Measurements from ENCODE around the gene ANKRD10. TPM values are rescaled to one million over a fixed set of nuclear protein-coding genes. Genes with fewer than 3 reads are reported as not detected.
A peak's percentile ranks its signal among the peaks of the same experiment; 100 is the strongest.

The ANKRD10 gene
- total RNA-seq (2014; rRNA removed; shearing (Covaris generic)) (34.1 and 39.9 TPM in 2 replicates), polyA plus RNA-seq (2016; fragmentation: Nextera tagmentation; extraction: Ambion mirVana) (33.4 and 42.7 TPM in 2 replicates)

- H3K4me2 ChIP-seq (ENCODE audit: unreplicated experiment), result peak within 1 kb of the TSS; percentile 96
- in situ Hi-C loops (cut with MboI), result no loop called here
- H3K9ac ChIP-seq, result peak within 1 kb of the TSS; percentile 94
- H2AFZ ChIP-seq, result peak within 1 kb of the TSS; percentile 82
- 1% methylated on average over 19 to 48 of the region's 81 CpGs for WGBS, 2 experiments (ENCODE audit: low coverage in 1 of 2, low lambda C conversion rate in 2 of 2, missing lambda C conversion rate in 2 of 2)
- peaks cover 38% of the 10 kb centered on the region for H3K79me2 ChIP-seq (ENCODE audit: insufficient read depth)
- DNase-seq, result peak; percentile 99
- H3K4me3 ChIP-seq, result peak within 1 kb of the TSS; percentile 87
- no peak for TF ChIP-seq EZH2phosphoT487 (IDR thresholded peaks at IDR 0.05; ENCODE audit: insufficient read depth, low read depth)
- TF ChIP-seq EZH2 (IDR thresholded peaks at IDR 0.05; ENCODE audit: insufficient read depth, poor library complexity, severe bottlenecking), result no peak
- H3K27me3 ChIP-seq (replicated peaks; ENCODE audit: insufficient read depth), result no peaks in the 10 kb centered on the region
- peaks cover 39% of the 10 kb centered on the region for H3F3A ChIP-seq (ENCODE audit: insufficient read depth)
- H3K36me3 ChIP-seq (ENCODE audit: low read depth), result no peaks in the 10 kb centered on the region
- H3K27ac ChIP-seq, result peak within 1 kb of the TSS; percentile 96
- no peaks in the 10 kb centered on the region for H3K9me3 ChIP-seq (ENCODE audit: low read depth)
- H4K20me1 ChIP-seq (ENCODE audit: insufficient read depth), result peaks cover 11% of the 10 kb centered on the region
- peaks cover 34% of the 10 kb centered on the region for H3K4me1 ChIP-seq (ENCODE audit: insufficient read depth)
- H3K9me2 ChIP-seq (ENCODE audit: insufficient read depth), result no peaks in the 10 kb centered on the region
Observed at GRCh38 chr13:110915057-110915873, at the start of gene ANKRD10. Gene ANKRD10, minus strand, starts transcription at chr13:110915069. Its CDS starts 135 bp downstream, at chr13:110914934.

DNA sequence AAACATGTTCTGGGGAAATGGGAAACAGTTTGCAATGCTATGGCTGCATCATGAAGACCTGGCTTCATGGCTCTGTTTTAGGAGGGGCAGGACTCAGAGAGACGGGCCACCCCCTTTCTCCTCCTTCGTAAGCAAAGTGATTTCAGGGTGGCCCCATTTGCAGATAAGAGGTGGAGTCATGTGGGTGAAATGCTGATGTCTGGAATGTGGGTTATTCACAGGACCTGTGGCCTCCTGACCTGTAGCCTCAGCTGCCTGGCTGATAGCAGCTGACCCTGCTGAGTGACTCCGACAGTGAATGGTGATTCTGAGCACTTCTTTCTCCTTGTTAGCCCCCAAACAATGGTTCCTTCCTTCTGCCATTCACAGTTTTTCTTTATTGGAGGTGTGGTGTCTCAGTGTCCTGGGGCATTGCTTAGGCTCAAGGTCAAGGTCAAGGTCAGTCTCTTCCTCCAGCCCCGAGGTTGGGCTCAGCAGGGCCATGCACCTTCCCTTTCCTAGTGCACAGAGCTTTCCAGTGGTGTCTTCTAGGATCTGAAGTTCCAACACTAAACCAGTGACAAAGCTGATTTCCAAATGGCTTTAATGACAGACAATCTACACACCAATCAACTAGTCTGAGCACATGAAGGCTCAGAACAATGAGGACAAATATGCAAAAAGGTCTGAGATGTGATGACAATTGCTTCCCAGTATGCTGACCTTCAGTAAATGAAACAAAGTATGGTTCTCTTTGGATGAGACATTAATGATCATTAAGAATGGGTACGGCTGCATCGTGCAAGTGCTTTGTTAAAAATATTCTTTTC lies 49.6 kb upstream of the ANKRD10 start:
- Histone ChIP-seq H3K9me2 (ENCODE audit: insufficient read depth) (no peaks in the 10 kb centered on the region), H3K9me3 (ENCODE audit: low read depth) (no peaks in the 10 kb centered on the region), H2AFZ (no peak overlapping the region), H3K79me2 (ENCODE audit: insufficient read depth) (no peaks in the 10 kb centered on the region), H3K4me3 (no peak overlapping the region), H3K4me1 (ENCODE audit: insufficient read depth) (no peaks in the 10 kb centered on the region), H3K36me3 (ENCODE audit: low read depth) (no peaks in the 10 kb centered on the region), H3F3A (ENCODE audit: insufficient read depth) (peaks cover 18% of the 10 kb centered on the region), H3K4me2 (ENCODE audit: unreplicated experiment) (no peak overlapping the region), H3K27me3 (replicated peaks; ENCODE audit: insufficient read depth) (no peaks in the 10 kb centered on the region), H3K27ac (0 out of 2 replicates have a peak overlapping the region, but pooled peaks have one; percentile 20), H3K9ac (no peak overlapping the region), H4K20me1 (ENCODE audit: insufficient read depth) (no peaks in the 10 kb centered on the region)
- in situ Hi-C loops (cut with MboI), result no loop called here
- DNase-seq, result no peak
- 45 to 50% methylated on average over 6 of the region's 6 CpGs for WGBS, 2 experiments (ENCODE audit: low coverage in 1 of 2, low lambda C conversion rate in 2 of 2, missing lambda C conversion rate in 2 of 2)
- TF ChIP-seq EZH2phosphoT487 (IDR thresholded peaks at IDR 0.05; ENCODE audit: insufficient read depth, low read depth) (no peak), EZH2 (IDR thresholded peaks at IDR 0.05; ENCODE audit: insufficient read depth, poor library complexity, severe bottlenecking) (no peak)

GRCh38 chr13:110963554-110963970 lies 48.7 kb upstream of the ANKRD10 start:
- no peak for TF ChIP-seq EZH2 (IDR thresholded peaks at IDR 0.05; ENCODE audit: insufficient read depth, poor library complexity, severe bottlenecking)
- no peak overlapping the region for H3K4me2 ChIP-seq (ENCODE audit: unreplicated experiment)
- in situ Hi-C loops (cut with MboI), result no loop called here
- H3K9me3 ChIP-seq (ENCODE audit: low read depth), result no peaks in the 10 kb centered on the region
- H3K9ac ChIP-seq, result no peak overlapping the region
- no peaks in the 10 kb centered on the region for H3K27me3 ChIP-seq (replicated peaks; ENCODE audit: insufficient read depth)
- H3K4me3 ChIP-seq, result no peak overlapping the region
- WGBS, 2 experiments (ENCODE audit: low coverage in 1 of 2, low lambda C conversion rate in 2 of 2, missing lambda C conversion rate in 2 of 2), result 59 to 60% methylated on average over 3 of the region's 3 CpGs
- no peak for DNase-seq
- H2AFZ ChIP-seq, result no peak overlapping the region
- H3F3A ChIP-seq (ENCODE audit: insufficient read depth), result peaks cover 18% of the 10 kb centered on the region
- no peaks in the 10 kb centered on the region for H3K9me2 ChIP-seq (ENCODE audit: insufficient read depth)
- H4K20me1 ChIP-seq (ENCODE audit: insufficient read depth), result no peaks in the 10 kb centered on the region
- H3K36me3 ChIP-seq (ENCODE audit: low read depth), result no peaks in the 10 kb centered on the region
- H3K27ac ChIP-seq, result no peak overlapping the region
- no peaks in the 10 kb centered on the region for H3K79me2 ChIP-seq (ENCODE audit: insufficient read depth)
- no peaks in the 10 kb centered on the region for H3K4me1 ChIP-seq (ENCODE audit: insufficient read depth)

DNA sequence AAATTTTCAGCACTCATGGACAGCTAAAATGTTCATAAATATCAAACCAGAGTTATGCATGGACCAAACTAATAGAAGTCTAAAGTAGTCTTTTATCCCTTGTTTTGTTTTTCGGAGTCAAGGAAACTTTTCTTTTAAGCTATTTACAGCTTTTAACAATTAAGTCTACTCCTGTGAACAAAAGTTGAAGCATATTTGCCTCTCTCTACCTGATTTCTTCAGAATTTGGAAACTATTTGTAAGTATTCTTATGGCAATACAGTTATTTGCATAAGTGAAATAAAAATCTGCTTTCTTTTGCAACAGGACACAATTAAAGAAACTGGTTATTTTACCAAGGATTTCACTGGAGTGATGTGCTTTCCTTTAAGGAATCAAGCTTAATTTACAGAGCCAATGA lies 47.1 kb upstream of the ANKRD10 start:
- no peaks in the 10 kb centered on the region for H3K27me3 ChIP-seq (replicated peaks; ENCODE audit: insufficient read depth)
- WGBS, 2 experiments (ENCODE audit: low coverage in 1 of 2, low lambda C conversion rate in 2 of 2, missing lambda C conversion rate in 2 of 2), result 63 to 75% methylated on average over 1 of the region's 1 CpG
- no peaks in the 10 kb centered on the region for H3K9me3 ChIP-seq (ENCODE audit: low read depth)
- H3K4me3 ChIP-seq, result no peak overlapping the region
- H3K27ac ChIP-seq, result no peak overlapping the region
- TF ChIP-seq EZH2 (IDR thresholded peaks at IDR 0.05; ENCODE audit: insufficient read depth, poor library complexity, severe bottlenecking), result no peak
- TF ChIP-seq EZH2phosphoT487 (IDR thresholded peaks at IDR 0.05; ENCODE audit: insufficient read depth, low read depth), result no peak
- no peaks in the 10 kb centered on the region for H3K36me3 ChIP-seq (ENCODE audit: low read depth)
- no peaks in the 10 kb centered on the region for H4K20me1 ChIP-seq (ENCODE audit: insufficient read depth)
- H3K79me2 ChIP-seq (ENCODE audit: insufficient read depth), result no peaks in the 10 kb centered on the region
- H3F3A ChIP-seq (ENCODE audit: insufficient read depth), result peaks cover 18% of the 10 kb centered on the region
- no peak overlapping the region for H2AFZ ChIP-seq
- H3K4me1 ChIP-seq (ENCODE audit: insufficient read depth), result no peaks in the 10 kb centered on the region
- H3K9me2 ChIP-seq (ENCODE audit: insufficient read depth), result no peaks in the 10 kb centered on the region
- H3K4me2 ChIP-seq (ENCODE audit: unreplicated experiment), result no peak overlapping the region
- in situ Hi-C loops (cut with MboI), result no loop called here
- H3K9ac ChIP-seq, result no peak overlapping the region
- no peak for DNase-seq
